Activated CD8-positive, alpha-beta T cell treated with anti-CD3 and anti-CD28 coated beads for 36 hours (primary cell): ENCODE data around the gene RIN1. TPM values are rescaled to one million over a fixed set of nuclear protein-coding genes. Genes with fewer than 3 reads are reported as not detected.
A peak's percentile ranks its signal among the peaks of the same experiment; 100 is the strongest.
"Not testable (repeated sequence)": the region's sequence is repeated elsewhere in the genome, so short reads cannot be mapped to it uniquely, and the experiment has no call there.

Experiments used
- ATAC-seq: fragments of 200-7000 bp; cut with Tn5 transposase; one replicate; pipeline ENCODE4 v1.10.0; 2021; ENCODE audit warnings: mild to moderate bottlenecking, moderate library complexity
- CTCF ChIA-PET: fragments of 350-600 bp; sonication (Branson Sonifier 250); formaldehyde crosslinking; loops from one replicate; lab custom pipeline; 2021; ENCODE audit warnings: antibody characterized with exemption; lab: Charles Lee
- POLR2A ChIA-PET: fragments of 350-600 bp; sonication (Branson Sonifier 250); formaldehyde crosslinking; loops from one replicate; lab custom pipeline; 2021; ENCODE audit warnings: antibody characterized with exemption; lab: Charles Lee
- DNase-seq: peaks from one replicate; pipeline ENCODE4 v3.0.0-alpha.2; 2020
- H3K27ac Mint-ChIP-seq: one replicate; pipeline ENCODE4 v1.8.0; 2021; ENCODE audit warnings: mild to moderate bottlenecking, mixed read lengths
- H3K27me3 Mint-ChIP-seq: one replicate; pipeline ENCODE4 v1.8.0; 2021; ENCODE audit warnings: mixed read lengths
- H3K36me3 Mint-ChIP-seq: one replicate; pipeline ENCODE4 v1.8.0; 2021; ENCODE audit warnings: low read depth, mixed read lengths
- H3K4me1 Mint-ChIP-seq: one replicate; pipeline ENCODE4 v1.8.0; 2021; ENCODE audit warnings: low read depth, mixed read lengths
- H3K4me3 Mint-ChIP-seq: one replicate; pipeline ENCODE4 v1.8.0; 2021; ENCODE audit warnings: mild to moderate bottlenecking, moderate library complexity, mixed read lengths
- H3K9me3 Mint-ChIP-seq: one replicate; pipeline ENCODE4 v1.8.0; 2021; ENCODE audit warnings: mixed read lengths
- CTCF ChIP-seq: fragments of 200-600 bp; IDR thresholded peaks from one replicate; pipeline ENCODE4 v1.8.0; 2022; ENCODE audit warnings: antibody characterized with exemption, mild to moderate bottlenecking
- intact Hi-C: fragments of 100-400 bp; cut with micrococcal nuclease; formaldehyde crosslinking; loops from one replicate; pipeline ENCODE4 v1.10.0; 2022
- total RNA-seq, 2 experiments: library from RNA; stranded (reverse); gene quantifications; one replicate each; pipeline ENCODE4 v1.2.3, GENCODE V29; 2021

The RIN1 gene, protein sequence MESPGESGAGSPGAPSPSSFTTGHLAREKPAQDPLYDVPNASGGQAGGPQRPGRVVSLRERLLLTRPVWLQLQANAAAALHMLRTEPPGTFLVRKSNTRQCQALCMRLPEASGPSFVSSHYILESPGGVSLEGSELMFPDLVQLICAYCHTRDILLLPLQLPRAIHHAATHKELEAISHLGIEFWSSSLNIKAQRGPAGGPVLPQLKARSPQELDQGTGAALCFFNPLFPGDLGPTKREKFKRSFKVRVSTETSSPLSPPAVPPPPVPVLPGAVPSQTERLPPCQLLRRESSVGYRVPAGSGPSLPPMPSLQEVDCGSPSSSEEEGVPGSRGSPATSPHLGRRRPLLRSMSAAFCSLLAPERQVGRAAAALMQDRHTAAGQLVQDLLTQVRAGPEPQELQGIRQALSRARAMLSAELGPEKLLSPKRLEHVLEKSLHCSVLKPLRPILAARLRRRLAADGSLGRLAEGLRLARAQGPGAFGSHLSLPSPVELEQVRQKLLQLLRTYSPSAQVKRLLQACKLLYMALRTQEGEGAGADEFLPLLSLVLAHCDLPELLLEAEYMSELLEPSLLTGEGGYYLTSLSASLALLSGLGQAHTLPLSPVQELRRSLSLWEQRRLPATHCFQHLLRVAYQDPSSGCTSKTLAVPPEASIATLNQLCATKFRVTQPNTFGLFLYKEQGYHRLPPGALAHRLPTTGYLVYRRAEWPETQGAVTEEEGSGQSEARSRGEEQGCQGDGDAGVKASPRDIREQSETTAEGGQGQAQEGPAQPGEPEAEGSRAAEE
- total RNA-seq = 1 to 10 TPM; 1.1 to 1.6 TPM

DNA sequence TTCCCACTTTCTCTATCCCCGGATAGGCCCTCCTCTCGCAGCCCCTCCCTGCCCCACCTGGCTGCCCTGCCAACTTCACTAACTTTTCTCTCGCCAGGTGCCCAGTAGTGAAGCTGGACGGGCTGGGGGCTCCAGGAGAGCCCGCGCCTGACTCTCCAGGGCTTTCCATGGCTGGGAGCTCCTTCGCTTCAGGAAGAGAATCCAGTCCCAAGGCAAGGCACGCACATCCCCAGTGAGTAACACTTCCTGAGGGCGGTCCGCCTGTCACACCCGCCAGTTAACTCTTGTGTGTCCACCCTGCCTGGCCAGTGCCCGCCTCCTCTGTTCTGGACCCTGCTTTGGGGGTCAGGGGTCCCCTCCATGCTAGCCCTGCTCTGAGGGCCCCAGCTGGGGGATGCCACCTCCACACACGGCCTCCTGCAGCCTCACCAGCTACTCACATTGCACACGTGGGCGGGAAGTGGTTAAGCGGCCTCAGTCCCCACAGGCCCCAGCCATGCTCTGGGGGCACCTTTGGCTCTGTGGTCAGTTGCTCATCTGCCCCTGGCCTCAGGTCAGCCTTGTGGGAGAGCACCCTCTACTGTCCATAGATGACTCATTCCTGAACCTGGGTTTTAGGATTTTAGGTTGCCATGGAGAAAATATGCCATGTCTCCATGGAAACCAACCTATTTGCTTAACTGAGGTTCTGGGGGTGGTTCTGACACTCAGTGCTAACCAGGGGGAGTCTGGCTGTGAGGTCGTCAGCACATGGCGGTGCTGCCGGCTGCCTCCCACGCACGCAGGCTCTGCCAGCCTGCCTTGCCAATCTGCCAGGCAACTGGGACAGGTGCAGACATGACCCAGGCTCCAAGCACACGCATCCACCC is at the start of gene RIN1:
TSS of gene RIN1 (minus strand) at position 201 of the 869 bp plus-strand sequence. CDS start at position 169, 32 bp downstream.
- POLR2A ChIA-PET = interaction anchor here (1.6 to 4.7 kb wide), 5 partner anchors 9 to 35 kb away, joined by 5 to 38 read pairs (median 7); partner anchors contain the start of genes B4GAT1, BRMS1, CD248 and SLC29A2

DNA sequence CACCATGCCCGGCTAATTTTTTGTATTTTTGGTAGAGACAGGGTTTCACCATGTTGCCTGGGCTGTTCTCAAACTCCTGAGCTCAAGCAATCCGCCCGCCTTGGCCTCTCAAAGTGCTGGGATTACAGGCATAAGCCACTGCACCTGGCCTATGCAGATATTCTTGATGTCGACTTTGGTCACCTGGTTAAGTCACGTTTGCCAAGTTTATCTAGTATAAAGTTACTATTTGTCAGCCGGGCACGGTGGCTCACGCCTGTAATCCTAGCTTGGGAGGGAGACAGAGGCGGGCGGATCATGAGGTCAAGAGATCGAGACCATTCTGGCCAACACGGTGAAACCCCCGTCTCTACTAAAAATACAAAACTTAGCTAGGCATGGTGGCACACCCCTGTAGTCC is 48.1 kb upstream of the RIN1 start:
- H3K4me3 Mint-ChIP-seq, H3K4me1 Mint-ChIP-seq, H3K27ac Mint-ChIP-seq, ATAC-seq, H3K27me3 Mint-ChIP-seq, POLR2A ChIA-PET, H3K9me3 Mint-ChIP-seq, H3K36me3 Mint-ChIP-seq, intact Hi-C loops, DNase-seq: not testable (repeated sequence)
- CTCF ChIA-PET = interaction anchor here (1.1 to 8.7 kb wide), 6 partner anchors 11 to 71 kb away, joined by 3 to 149 read pairs (median 18); partner anchors contain the start of genes CD248 and SLC29A2

More for the DNA sequence above, at the start of gene RIN1:
- peaks cover 33% of the 10 kb centered on the region for H3K4me1 Mint-ChIP-seq
- no peaks in the 10 kb centered on the region for H3K9me3 Mint-ChIP-seq
- CTCF ChIA-PET = interaction anchor here (1.0 to 8.7 kb wide), 6 partner anchors 9 to 114 kb away, joined by 4 to 133 read pairs (median 6); partner anchors contain the start of genes BRMS1 and CD248
- DNase-seq (peak; percentile 91), ATAC-seq (peak; percentile 84)
- H3K4me3 Mint-ChIP-seq = peak within 1 kb of the TSS; percentile 66
- H3K27ac Mint-ChIP-seq = peak within 1 kb of the TSS; percentile 85
- H3K36me3 Mint-ChIP-seq = peaks cover 27% of the 10 kb centered on the region
- TF ChIP-seq CTCF = no peak
- intact Hi-C loops = no loop called here
- H3K27me3 Mint-ChIP-seq = no peaks in the 10 kb centered on the region

DNA sequence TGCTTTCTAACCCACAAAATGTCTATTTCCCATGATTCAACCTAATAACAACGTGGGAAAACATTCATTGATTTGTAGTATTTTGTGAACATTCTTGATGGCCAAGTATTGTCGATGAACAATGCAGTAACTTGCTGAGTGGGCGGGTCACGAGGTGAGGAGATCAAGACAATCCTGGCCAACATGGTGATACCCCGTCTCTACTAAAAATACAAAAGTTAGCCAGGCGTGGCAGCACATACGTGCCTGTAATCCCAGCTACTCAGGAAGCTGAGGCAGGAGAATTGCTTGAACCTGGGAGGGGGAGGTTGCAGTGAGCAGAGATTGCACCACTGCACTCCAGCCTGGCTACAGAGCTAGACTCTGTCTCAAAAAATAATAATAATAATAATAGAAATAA is 44.0 kb upstream of the RIN1 start:
- POLR2A ChIA-PET = interaction anchor here (1.0 kb wide), 2 partner anchors 13 to 69 kb away, joined by 3 read pairs; no protein-coding TSS in a partner anchor
- DNase-seq (peak; percentile 52), ATAC-seq (peak; percentile 30)
- intact Hi-C loops, H3K4me3 Mint-ChIP-seq, H3K9me3 Mint-ChIP-seq, H3K4me1 Mint-ChIP-seq, H3K27ac Mint-ChIP-seq, H3K36me3 Mint-ChIP-seq, H3K27me3 Mint-ChIP-seq: not testable (repeated sequence)
- CTCF ChIA-PET = interaction anchor here (2.0 to 3.0 kb wide), 2 partner anchors 9 to 69 kb away, joined by 9 to 18 read pairs; no protein-coding TSS in a partner anchor

- Mint-ChIP-seq H3K4me3 (peak overlapping the region; percentile 6), H3K4me1 (peaks cover 21% of the 10 kb centered on the region)
- ATAC-seq, H3K9me3 Mint-ChIP-seq, H3K27ac Mint-ChIP-seq, H3K27me3 Mint-ChIP-seq, intact Hi-C loops, DNase-seq, H3K36me3 Mint-ChIP-seq: not testable (repeated sequence)
- CTCF ChIA-PET = interaction anchor here (5.4 to 10.5 kb wide), 2 partner anchors 12 to 15 kb away, joined by 34 to 84 read pairs; no protein-coding TSS in a partner anchor
- POLR2A ChIA-PET = interaction anchor here (1.0 to 1.3 kb wide), 2 partner anchors 15 to 29 kb away, joined by 3 to 4 read pairs; partner anchors contain the start of gene BRMS1
Measured at GRCh38 chr11:66373690-66374287, 37.6 kb upstream of the RIN1 start.

DNA sequence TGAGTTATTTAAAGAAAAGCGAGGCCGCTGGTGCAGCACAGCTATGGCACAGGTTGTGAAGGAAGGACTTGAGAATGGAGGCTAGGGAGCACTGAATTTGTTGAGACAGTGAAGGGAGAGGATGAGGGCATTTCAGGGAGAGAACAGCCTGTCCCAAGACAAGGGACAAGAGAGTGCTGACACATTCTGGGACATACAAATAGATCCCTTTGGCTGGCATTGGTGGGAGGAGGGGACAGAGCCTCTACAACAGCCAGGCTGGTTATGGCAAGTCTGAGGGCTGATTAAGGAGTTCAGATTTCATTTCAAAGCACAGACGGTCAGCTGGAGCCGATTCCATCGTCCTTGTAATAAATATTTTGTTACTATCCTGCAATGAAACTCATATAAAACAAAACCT is 37.0 kb upstream of the RIN1 start:
- CTCF ChIA-PET = interaction anchor here (1.9 to 10.5 kb wide), 3 partner anchors 12 to 62 kb away, joined by 7 to 84 read pairs (median 34); no protein-coding TSS in a partner anchor
- H3K4me3 Mint-ChIP-seq = peak overlapping the region; percentile 6
- DNase-seq = no peak

More for the DNA sequence above, 37.0 kb upstream of the RIN1 start:
- POLR2A ChIA-PET = interaction anchor here (1.0 to 1.3 kb wide), 3 partner anchors 9 to 28 kb away, joined by 3 to 4 read pairs (median 3); partner anchors contain the start of gene BRMS1
- peaks cover 21% of the 10 kb centered on the region for H3K4me1 Mint-ChIP-seq
- no peaks in the 10 kb centered on the region for H3K27me3 Mint-ChIP-seq
- intact Hi-C loops = no loop called here
- no peak for ATAC-seq
- no peak overlapping the region for H3K27ac Mint-ChIP-seq
- TF ChIP-seq CTCF = no peak
- H3K9me3 Mint-ChIP-seq = no peaks in the 10 kb centered on the region
- peaks cover 9% of the 10 kb centered on the region for H3K36me3 Mint-ChIP-seq
